ENCODE data around the gene ADPGK.

ADPGK gene

GRCh38 chr15:72737061-72737460, 46.5 kb downstream of the ADPGK start:
- Histone ChIP-seq H3K27me3 (ENCODE audit: insufficient read depth, low read length, poor library complexity, severe bottlenecking) (no peaks in the 10 kb centered on the region), H3K4me1 (ENCODE audit: insufficient read depth, low read length, poor library complexity, severe bottlenecking) (peaks cover 16% of the 10 kb centered on the region), H3K4me2 (ENCODE audit: low read depth, low read length, poor library complexity, severe bottlenecking) (no peak overlapping the region), H3K9me2 (replicated peaks; ENCODE audit: low read depth, low read length) (no peaks in the 10 kb centered on the region), H3F3A (ENCODE audit: low read depth) (no peaks in the 10 kb centered on the region), H3K79me2 (ENCODE audit: insufficient read depth, low read length) (no peaks in the 10 kb centered on the region), H3K9me3 (ENCODE audit: insufficient read depth, low read depth, low read length) (no peaks in the 10 kb centered on the region), H3K36me3 (ENCODE audit: insufficient read depth, low read length) (peaks cover 10% of the 10 kb centered on the region; the same call in 1 of the 2 replicates), H3K9ac (ENCODE audit: low read depth, low read length, poor library complexity, severe bottlenecking) (no peak overlapping the region), H2AFZ (ENCODE audit: low read length) (no peak overlapping the region), H4K20me1 (ENCODE audit: insufficient read depth, low read length, poor library complexity, severe bottlenecking) (no peaks in the 10 kb centered on the region), H3K4me3 (ENCODE audit: low read length, poor library complexity, severe bottlenecking) (no peak overlapping the region)
- TF ChIP-seq CTCF (conservative IDR thresholded peaks at IDR 0.05; ENCODE audit: low read length) (no peak), EZH2phosphoT487 (IDR thresholded peaks at IDR 0.05; ENCODE audit: borderline replicate concordance) (no peak)

DNA sequence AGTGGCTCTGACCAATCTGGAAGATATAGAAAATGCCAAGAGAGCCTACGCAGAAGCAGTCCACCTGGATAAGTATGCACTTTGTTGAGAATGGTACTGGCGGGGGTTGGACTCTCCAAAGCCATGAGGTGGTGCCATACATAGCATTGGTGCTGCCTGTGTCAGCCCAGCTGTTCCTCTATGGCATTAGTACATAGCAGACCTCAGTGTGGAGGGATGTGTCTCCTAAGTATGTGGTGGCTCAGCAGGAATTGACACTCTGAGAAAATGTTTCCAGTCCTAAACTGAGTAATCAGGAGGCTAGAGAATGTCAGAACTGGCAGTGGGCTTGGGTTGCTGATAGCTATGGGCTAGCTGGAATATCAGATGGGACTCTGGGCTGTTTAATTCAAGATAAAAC, 48.4 kb downstream of the ADPGK start:
- Histone ChIP-seq H3K4me3 (ENCODE audit: low read length, poor library complexity, severe bottlenecking) (no peak overlapping the region), H3K79me2 (ENCODE audit: insufficient read depth, low read length) (no peaks in the 10 kb centered on the region), H3F3A (ENCODE audit: low read depth) (no peaks in the 10 kb centered on the region), H2AFZ (ENCODE audit: low read length) (no peak overlapping the region), H3K9me2 (replicated peaks; ENCODE audit: low read depth, low read length) (no peaks in the 10 kb centered on the region), H3K9me3 (ENCODE audit: insufficient read depth, low read depth, low read length) (no peaks in the 10 kb centered on the region), H3K9ac (ENCODE audit: low read depth, low read length, poor library complexity, severe bottlenecking) (no peak overlapping the region), H3K4me1 (ENCODE audit: insufficient read depth, low read length, poor library complexity, severe bottlenecking) (peaks cover 9% of the 10 kb centered on the region), H3K4me2 (ENCODE audit: low read depth, low read length, poor library complexity, severe bottlenecking) (no peak overlapping the region), H3K27me3 (ENCODE audit: insufficient read depth, low read length, poor library complexity, severe bottlenecking) (no peaks in the 10 kb centered on the region), H3K36me3 (ENCODE audit: insufficient read depth, low read length) (peaks cover 10% of the 10 kb centered on the region; the same call in 1 of the 2 replicates), H4K20me1 (ENCODE audit: insufficient read depth, low read length, poor library complexity, severe bottlenecking) (no peaks in the 10 kb centered on the region)
- TF ChIP-seq EZH2phosphoT487 (IDR thresholded peaks at IDR 0.05; ENCODE audit: borderline replicate concordance) (no peak), CTCF (conservative IDR thresholded peaks at IDR 0.05; ENCODE audit: low read length) (no peak)

DNA sequence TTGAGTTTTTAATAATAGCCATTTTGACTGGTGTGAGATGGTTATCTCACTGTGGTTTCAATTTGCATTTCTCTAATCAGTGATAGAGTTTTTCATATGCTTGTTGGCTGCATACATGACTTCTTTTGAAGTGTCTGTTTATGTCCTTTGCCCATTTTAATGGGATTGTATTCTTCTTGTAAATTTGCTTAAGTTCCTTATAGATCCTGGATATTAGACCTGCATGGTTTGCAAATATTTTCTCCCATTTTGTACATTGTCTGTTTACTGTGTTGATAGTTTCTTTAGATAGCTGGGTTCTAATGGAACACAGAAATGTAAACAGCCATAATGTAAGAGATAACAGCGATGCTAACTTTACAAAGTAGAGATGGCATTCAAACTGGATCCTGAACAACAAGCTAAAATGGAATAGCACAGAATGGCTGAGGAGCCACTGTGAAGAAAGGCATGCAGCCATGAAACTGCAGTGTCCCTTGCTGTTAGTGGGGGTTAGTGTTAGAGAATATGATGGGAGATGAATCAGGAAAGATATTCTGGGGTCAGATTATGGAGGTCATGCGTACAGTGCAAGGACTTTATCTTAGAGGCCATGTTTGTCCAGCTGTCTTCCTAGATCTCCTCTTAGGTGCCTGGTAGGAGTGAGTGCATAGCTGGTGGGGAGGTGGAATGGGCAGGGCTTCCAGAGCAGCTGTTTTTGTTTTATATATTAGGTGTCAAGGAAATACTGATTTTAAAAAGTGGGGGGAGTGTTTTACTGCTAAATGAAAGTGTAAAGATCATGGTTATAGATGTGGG, 49.4 kb downstream of the ADPGK start:
- Histone ChIP-seq H2AFZ (ENCODE audit: low read length) (no peak overlapping the region), H3K79me2 (ENCODE audit: insufficient read depth, low read length) (no peaks in the 10 kb centered on the region), H3K4me3 (ENCODE audit: low read length, poor library complexity, severe bottlenecking) (no peak overlapping the region), H3F3A (ENCODE audit: low read depth) (no peaks in the 10 kb centered on the region), H3K9me3 (ENCODE audit: insufficient read depth, low read depth, low read length) (no peaks in the 10 kb centered on the region), H3K4me1 (ENCODE audit: insufficient read depth, low read length, poor library complexity, severe bottlenecking) (peaks cover 4% of the 10 kb centered on the region), H3K36me3 (ENCODE audit: insufficient read depth, low read length) (peaks cover 10% of the 10 kb centered on the region; the same call in 1 of the 2 replicates), H3K27me3 (ENCODE audit: insufficient read depth, low read length, poor library complexity, severe bottlenecking) (no peaks in the 10 kb centered on the region), H3K4me2 (ENCODE audit: low read depth, low read length, poor library complexity, severe bottlenecking) (no peak overlapping the region), H4K20me1 (ENCODE audit: insufficient read depth, low read length, poor library complexity, severe bottlenecking) (no peaks in the 10 kb centered on the region), H3K9me2 (replicated peaks; ENCODE audit: low read depth, low read length) (no peaks in the 10 kb centered on the region), H3K9ac (ENCODE audit: low read depth, low read length, poor library complexity, severe bottlenecking) (no peak overlapping the region)
- TF ChIP-seq CTCF (conservative IDR thresholded peaks at IDR 0.05; ENCODE audit: low read length): no peak
- TF ChIP-seq EZH2phosphoT487 (IDR thresholded peaks at IDR 0.05; ENCODE audit: borderline replicate concordance): no peak

All from Loucy (cell line).